SK-N-SH (cell line): Measurements from ENCODE around the gene PLPP2. TPM values are rescaled to one million over a fixed set of nuclear protein-coding genes. Genes with fewer than 3 reads are reported as not detected.

Experiments
- CTCF ChIA-PET: fragments of 300-600, 350-600 bp; formaldehyde crosslinking; extraction: SDS; loops from one replicate; lab custom pipeline; 2021; lab: Yijun Ruan, JAX
- POLR2A ChIA-PET: fragments of 350-600 bp; sonication (Branson Sonifier 250); formaldehyde crosslinking; extraction: SDS; loops from one replicate; lab custom pipeline; 2020; ENCODE audit warnings: antibody characterized with exemption, inconsistent platforms; lab: Yijun Ruan, JAX
- DNase-seq: peaks from one replicate; pipeline ENCODE4 v3.0.0; 2012
- H2AFZ ChIP-seq: fragments of 200-600 bp; sonication (generic); 2 replicates; pipeline ENCODE4 v1.8.1; 2016; ENCODE audit warnings: antibody characterized with exemption, mild to moderate bottlenecking, low read depth
- H3F3A ChIP-seq: fragments of 200-600 bp; sonication (generic); replicated peaks from 2 replicates; pipeline ENCODE3; 2016; ENCODE audit warnings: antibody characterized with exemption, mild to moderate bottlenecking; ENCODE audit not compliant: insufficient read depth
- H3K27ac ChIP-seq, 2 experiments: fragments of 200-500 bp in 1 of 2; fragments of 200-600 bp in 1 of 2; sonication (Bioruptor generic) in 1 of 2; sonication (generic), shearing (Covaris generic) in 1 of 2; 2 replicates each; pipeline versions ENCODE4 v1.5.1 to v1.6.1; 2014 to 2016; ENCODE audit warnings: low read depth in 2 of 2, inconsistent platforms in 1 of 2, low read length in 1 of 2, mild to moderate bottlenecking in 1 of 2, mixed read lengths in 1 of 2
- H3K27me3 ChIP-seq: fragments of 200-600 bp; sonication (generic), shearing (Covaris generic); 2 replicates; pipeline ENCODE4 v1.6.1; 2016; ENCODE audit warnings: mixed run types; ENCODE audit not compliant: insufficient read depth
- H3K36me3 ChIP-seq, 2 experiments: fragments of 200-500 bp in 1 of 2; fragments of 200-600 bp in 1 of 2; sonication (Bioruptor generic) in 1 of 2; sonication (generic) in 1 of 2; replicated peaks in 1 of 2; 2 replicates each; pipeline versions ENCODE3 to v1.5.1; 2014 to 2016; ENCODE audit warnings: low read length in 1 of 2, mild to moderate bottlenecking in 1 of 2; ENCODE audit not compliant: insufficient read depth in 2 of 2, control insufficient read depth in 1 of 2
- H3K4me1 ChIP-seq, 2 experiments: fragments of 200-500 bp in 1 of 2; fragments of 200-600 bp in 1 of 2; sonication (Bioruptor generic) in 1 of 2; sonication (generic), shearing (Covaris generic) in 1 of 2; 2 replicates each; pipeline versions ENCODE4 v1.5.1 to v1.6.1; 2014 to 2016; ENCODE audit warnings: low read depth in 1 of 2, low read length in 1 of 2, mixed run types in 1 of 2; ENCODE audit not compliant: insufficient read depth in 2 of 2, control insufficient read depth in 1 of 2
- H3K4me2 ChIP-seq: fragments of 200-600 bp; sonication (generic), shearing (Covaris generic); 2 replicates; pipeline ENCODE4 v1.6.1; 2017; ENCODE audit warnings: mixed run types
- H3K4me3 ChIP-seq, 2 experiments: fragments of 200-500 bp in 1 of 2; fragments of 200-600 bp in 1 of 2; sonication (Bioruptor generic) in 1 of 2; sonication (generic), shearing (Covaris generic) in 1 of 2; 2 replicates each; pipeline versions ENCODE4 v1.5.1 to v1.8.1; 2014 to 2016; ENCODE audit warnings: low read depth in 2 of 2, inconsistent platforms in 1 of 2, low read length in 1 of 2, mild to moderate bottlenecking in 1 of 2, mixed read lengths in 1 of 2, moderate library complexity in 1 of 2
- H3K79me2 ChIP-seq: fragments of 200-600 bp; sonication (generic); 2 replicates; pipeline ENCODE4 v1.8.1; 2017; ENCODE audit warnings: mild to moderate bottlenecking; ENCODE audit not compliant: insufficient read depth
- H3K9ac ChIP-seq: fragments of 200-600 bp; sonication (generic); 2 replicates; pipeline ENCODE4 v1.6.1; 2017; ENCODE audit warnings: mixed run types
- H3K9me2 ChIP-seq: fragments of 200-600 bp; sonication (generic); 2 replicates; pipeline ENCODE4 v1.6.1; 2017; ENCODE audit warnings: mixed run types
- H3K9me3 ChIP-seq: fragments of 200-600 bp; sonication (generic); 2 replicates; pipeline ENCODE4 v1.6.1; 2017; ENCODE audit warnings: mixed run types, mild to moderate bottlenecking, moderate library complexity
- H4K20me1 ChIP-seq: fragments of 200-600 bp; sonication (generic); 2 replicates; pipeline ENCODE4 v1.6.1; 2017; ENCODE audit warnings: mild to moderate bottlenecking, mixed run types; ENCODE audit not compliant: insufficient read depth
- CHD2 ChIP-seq: fragments of 150-350 bp; IDR thresholded peaks from 2 replicates; pipeline ENCODE4 v1.6.1; 2018; ENCODE audit warnings: low read length; ENCODE audit not compliant: partially characterized antibody
- CTCF ChIP-seq: fragments of 200-600 bp; sonication (generic); IDR thresholded peaks from 2 replicates; pipeline ENCODE4 v1.6.1; 2017; ENCODE audit warnings: antibody characterized with exemption, mild to moderate bottlenecking, moderate library complexity
- ELF1 ChIP-seq: IDR thresholded peaks from 2 replicates; pipeline ENCODE4 v1.4.0; 2012
- EP300 ChIP-seq, 2 experiments: IDR thresholded peaks; 2 replicates each; pipeline versions ENCODE4 v1.4.0 to v1.6.1; 2012; ENCODE audit warnings: borderline replicate concordance in 1 of 2, low read depth in 1 of 2, low read length in 1 of 2
- EZH2phosphoT487 ChIP-seq: fragments of 200-600 bp; sonication (generic); IDR thresholded peaks from 2 replicates; pipeline ENCODE4 v1.6.1; 2017; ENCODE audit warnings: low read depth, mixed run types, mild to moderate bottlenecking, antibody characterized with exemption, moderate library complexity, borderline replicate concordance
- FOSL2 ChIP-seq: IDR thresholded peaks from 2 replicates; pipeline ENCODE4 v1.4.0; 2012; ENCODE audit warnings: low read depth, mild to moderate bottlenecking, moderate library complexity, borderline replicate concordance
- FOXJ3 ChIP-seq: sonication (generic); formaldehyde crosslinking; IDR thresholded peaks from 2 replicates; pipeline ENCODE4 v1.5.1; 2020; ENCODE audit warnings: mild to moderate bottlenecking, missing genetic modification reagents
- FOXM1 ChIP-seq: IDR thresholded peaks from 2 replicates; pipeline ENCODE4 v1.4.0; 2012; ENCODE audit warnings: low read depth, mild to moderate bottlenecking
- GABPA ChIP-seq: IDR thresholded peaks from 2 replicates; pipeline ENCODE4 v1.4.0; 2012; ENCODE audit warnings: low read depth, mild to moderate bottlenecking
- GATA2 ChIP-seq: sonication (generic); formaldehyde crosslinking; IDR thresholded peaks from 2 replicates; pipeline ENCODE4 v1.5.0; 2020; ENCODE audit warnings: mild to moderate bottlenecking, missing genetic modification reagents
- JUND ChIP-seq: IDR thresholded peaks from 2 replicates; pipeline ENCODE4 v1.4.0; 2012
- MEF2A ChIP-seq: IDR thresholded peaks from 2 replicates; pipeline ENCODE4 v1.4.0; 2012; ENCODE audit warnings: low read depth, borderline replicate concordance
- MXI1 ChIP-seq: IDR thresholded peaks from 2 replicates; pipeline ENCODE4 v1.6.1; 2012; ENCODE audit warnings: mild to moderate bottlenecking, low read depth, low read length, improper control_type of control experiment
- NFIC ChIP-seq: IDR thresholded peaks from 2 replicates; pipeline ENCODE4 v1.4.0; 2012; ENCODE audit warnings: borderline replicate concordance
- RAD21 ChIP-seq: IDR thresholded peaks from 2 replicates; pipeline ENCODE4 v1.6.1; 2012; ENCODE audit warnings: mild to moderate bottlenecking, low read length
- RCOR1 ChIP-seq: fragments of 150-350 bp; IDR thresholded peaks from 2 replicates; pipeline ENCODE4 v1.6.1; 2017; ENCODE audit warnings: antibody characterized with exemption, low read length
- RFX5 ChIP-seq: IDR thresholded peaks from 2 replicates; pipeline ENCODE4 v1.6.1; 2012; ENCODE audit warnings: mild to moderate bottlenecking, improper control_type of control experiment, low read length
- SIN3A ChIP-seq: IDR thresholded peaks from 2 replicates; pipeline ENCODE4 v1.6.1; 2012; ENCODE audit warnings: low read depth, mild to moderate bottlenecking, low read length, moderate library complexity, borderline replicate concordance
- SMC3 ChIP-seq: IDR thresholded peaks from 2 replicates; pipeline ENCODE4 v1.6.1; 2012; ENCODE audit warnings: low read depth, low read length, improper control_type of control experiment
- TAF1 ChIP-seq: IDR thresholded peaks from 2 replicates; pipeline ENCODE4 v1.6.1; 2012; ENCODE audit warnings: low read depth, mild to moderate bottlenecking, low read length, moderate library complexity, borderline replicate concordance
- TCF12 ChIP-seq: IDR thresholded peaks from 2 replicates; pipeline ENCODE4 v1.4.0; 2012
- TEAD4 ChIP-seq: IDR thresholded peaks from 2 replicates; pipeline ENCODE4 v1.4.0; 2012; ENCODE audit warnings: mild to moderate bottlenecking, borderline replicate concordance; ENCODE audit not compliant: insufficient read depth
- ZBTB33 ChIP-seq: IDR thresholded peaks from 2 replicates; pipeline ENCODE4 v1.4.0; 2012; ENCODE audit warnings: low read depth, borderline replicate concordance
- WGBS: methylation state at CpG from one replicate; pipeline ENCODE4 v1.1.6; 2017; ENCODE audit warnings: low lambda C conversion rate; 5-methylcytosine and 5-hydroxymethylcytosine counted together
- polyA plus RNA-seq, 3 experiments: library from polyadenylated mRNA; depleted of rRNA; stranded (reverse); fragments of >200 nt; gene quantifications; 2 replicates each; pipeline ENCODE4 v1.2.3, GENCODE V29; 2012

PLPP2 gene
- polyA plus RNA-seq, 1 of the 3 experiments (the other 2 are of a cell fraction) = 33.6 TPM

GRCh38 chr19:327291-328024 is 36.3 kb upstream of the PLPP2 start:
- WGBS = 95% methylated on average over 11 of the region's 17 CpGs
- ChIA-PET CTCF (no interaction called here), POLR2A (no interaction called here)
- Histone ChIP-seq H3K27me3 (no peaks in the 10 kb centered on the region), H3K27ac (no peak overlapping the region), H3K36me3 (peaks cover 37 to 59% of the 10 kb centered on the region in 2 experiments), H3K4me1 (no peaks in the 10 kb centered on the region), H3K4me3 (no peak overlapping the region), H3K9me3 (no peaks in the 10 kb centered on the region), H3K9ac (no peak overlapping the region), H3K79me2 (peaks cover 33% of the 10 kb centered on the region), H4K20me1 (no peaks in the 10 kb centered on the region), H3F3A (no peaks in the 10 kb centered on the region), H3K4me2 (no peak overlapping the region), H2AFZ (no peak overlapping the region), H3K9me2 (no peaks in the 10 kb centered on the region)
- no peak for TF ChIP-seq GATA2
- TF ChIP-seq GABPA = no peak
- TF ChIP-seq RCOR1 = no peak
- TF ChIP-seq TCF12 = no peak
- TF ChIP-seq CHD2 = no peak
- no peak for TF ChIP-seq JUND
- TF ChIP-seq TAF1 = no peak
- TF ChIP-seq RAD21 = no peak
- TF ChIP-seq TEAD4 = no peak
- TF ChIP-seq EP300 (IDR thresholded peaks at IDR 0.05; ENCODE audit: borderline replicate concordance in 1 of 2, low read depth in 1 of 2, low read length in 1 of 2) = no peak
- no peak for TF ChIP-seq EZH2phosphoT487
- no peak for TF ChIP-seq ZBTB33
- no peak for TF ChIP-seq SIN3A
- no peak for TF ChIP-seq FOXM1
- no peak for DNase-seq

- Histone ChIP-seq H3K36me3 (peaks cover 40 to 63% of the 10 kb centered on the region in 2 experiments), H3K9ac (no peak overlapping the region), H4K20me1 (no peaks in the 10 kb centered on the region), H3K9me3 (no peaks in the 10 kb centered on the region), H3K4me2 (no peak overlapping the region), H2AFZ (no peak overlapping the region), H3K9me2 (no peaks in the 10 kb centered on the region), H3F3A (no peaks in the 10 kb centered on the region), H3K4me3 (no peak overlapping the region), H3K79me2 (peaks cover 36% of the 10 kb centered on the region), H3K4me1 (no peaks in the 10 kb centered on the region), H3K27me3 (no peaks in the 10 kb centered on the region), H3K27ac (no peak overlapping the region)
- CTCF ChIA-PET = no interaction called here
- WGBS = 92% methylated on average over 14 of the region's 15 CpGs
- POLR2A ChIA-PET = no interaction called here
- no peak for DNase-seq
- TF ChIP-seq CHD2 (no peak), FOXJ3 (CRISPR knock-in tag) (no peak), CTCF (no peak), TAF1 (no peak), MEF2A (no peak), RFX5 (no peak), SMC3 (no peak), ELF1 (no peak), MXI1 (no peak), EP300 (IDR thresholded peaks at IDR 0.05; ENCODE audit: borderline replicate concordance in 1 of 2, low read depth in 1 of 2, low read length in 1 of 2) (no peak), NFIC (no peak), TCF12 (no peak), JUND (no peak), FOSL2 (no peak), TEAD4 (no peak)
Measured at GRCh38 chr19:326871-327270, 35.7 kb upstream of the PLPP2 start.
